Measurements from ENCODE around the gene SCIMP. TPM values are rescaled to one million over a fixed set of nuclear protein-coding genes. Genes with fewer than 3 reads are reported as not detected.

The SCIMP gene
- total and polyA plus RNA-seq, 2 of the 4 experiments (the other 2 are of a cell fraction) = not detected

GRCh38 chr17:5272322-5272721 lies 37.7 kb upstream of the SCIMP start:
- dilution Hi-C loops (cut with HindIII; ENCODE audit: low sequenced_read_pairs, unreplicated experiment) (no loop called here), in situ Hi-C loops (cut with MboI; ENCODE audit: low sequenced_read_pairs) (no loop called here), intact Hi-C loops (cut with micrococcal nuclease) (loop anchor here (10.0 kb wide), 1 partner anchor 68 kb away; no protein-coding TSS in a partner anchor)
- DNase-seq = no peak
- Histone ChIP-seq H3K4me2 (ENCODE audit: low read depth, low read length) (no peak overlapping the region), H2AK9ac (replicated peaks; ENCODE audit: low read depth, low read length, poor library complexity) (no peak overlapping the region), H2BK120ac (ENCODE audit: low read depth, low read length) (no peak overlapping the region), H3K56ac (ENCODE audit: extremely low read depth, insufficient read depth, low read length) (no peak overlapping the region), H3K27me3 (ENCODE audit: control insufficient read depth, insufficient read depth, low read length) (no peaks in the 10 kb centered on the region; the same call in 1 of the 2 replicates), H4K91ac (ENCODE audit: insufficient read depth, low read depth, low read length) (no peak overlapping the region), H3K9ac (ENCODE audit: low read depth, low read length) (no peak overlapping the region), H4K8ac (ENCODE audit: low read depth in 2 of 2, low read length in 2 of 2) (no peak overlapping the region), H3K18ac (ENCODE audit: low read depth, low read length) (no peak overlapping the region), H4K5ac (ENCODE audit: low read depth, low read length) (no peak overlapping the region), H3K4ac (ENCODE audit: low read depth, low read length) (no peak overlapping the region), H3K9me3 (ENCODE audit: control insufficient read depth, insufficient read depth, low read length) (no peaks in the 10 kb centered on the region; the same call in 1 of the 2 replicates), H3K4me3 (ENCODE audit: insufficient read depth, low read depth, low read length) (no peak overlapping the region), H3K36me3 (ENCODE audit: control insufficient read depth, insufficient read depth, low read length) (no peaks in the 10 kb centered on the region), H3K4me1 (ENCODE audit: control insufficient read depth, insufficient read depth, low read length) (no peaks in the 10 kb centered on the region), H3K14ac (replicated peaks; ENCODE audit: low read depth, low read length) (no peak overlapping the region), H4K20me1 (ENCODE audit: insufficient read depth, low read length) (no peaks in the 10 kb centered on the region), H3K23ac (ENCODE audit: low read depth, low read length) (no peak overlapping the region), H3K79me1 (ENCODE audit: low read depth in 1 of 2, low read length in 2 of 2) (no peaks in the 10 kb centered on the region), H2BK5ac (ENCODE audit: low read depth, low read length, poor library complexity, severe bottlenecking) (no peak overlapping the region), H2BK15ac (ENCODE audit: low read depth, low read length) (no peak overlapping the region), H3K27ac (ENCODE audit: insufficient read depth, low read length) (no peak overlapping the region), H3K9me1 (ENCODE audit: insufficient read depth, low read length) (no peaks in the 10 kb centered on the region), H2AK5ac (ENCODE audit: low read depth, low read length) (no peak overlapping the region), H2BK20ac (ENCODE audit: low read depth, low read length) (no peak overlapping the region), H2AFZ (replicated peaks; ENCODE audit: low read length, poor library complexity) (no peak overlapping the region)
- ChIA-PET CTCF (no interaction called here), POLR2A (ENCODE audit: unreplicated experiment) (no interaction called here)
- no CpG with 5 or more reads among the region's 6 CpGs for WGBS, 2 experiments (ENCODE audit: extremely low coverage in 2 of 2, insufficient read length in 1 of 2)
- no TSS peak for BruUV-seq (replicated peaks)
- no peak for TF ChIP-seq CEBPB (IDR thresholded peaks at IDR 0.05; ENCODE audit: low read depth, low read length)
- TF ChIP-seq RFX5 (IDR thresholded peaks at IDR 0.05; ENCODE audit: low read depth, low read length) = no peak
- TF ChIP-seq RCOR1 (IDR thresholded peaks at IDR 0.05; ENCODE audit: insufficient replicate concordance, low read length) = no peak
- no peak for TF ChIP-seq CTCF (conservative IDR thresholded peaks at IDR 0.05; ENCODE audit: low read depth, low read length)
- no peak for TF ChIP-seq NFE2L2 (IDR thresholded peaks at IDR 0.05; ENCODE audit: low read depth, low read length)
- no peak for TF ChIP-seq POLR2A (IDR thresholded peaks at IDR 0.05; ENCODE audit: low read depth, low read length)
- TF ChIP-seq CHD1 (IDR thresholded peaks at IDR 0.05; ENCODE audit: low read depth, low read length) = no peak
- no peak for TF ChIP-seq MAFK (IDR thresholded peaks at IDR 0.05; ENCODE audit: low read depth, low read length)
- no peak for TF ChIP-seq USF2 (IDR thresholded peaks at IDR 0.05; ENCODE audit: low read depth, low read length)
- TF ChIP-seq FOS (IDR thresholded peaks at IDR 0.05; ENCODE audit: low read depth, low read length) = no peak
- TF ChIP-seq SMC3 (IDR thresholded peaks at IDR 0.05; ENCODE audit: low read depth, low read length) = no peak
- TF ChIP-seq MAZ (IDR thresholded peaks at IDR 0.05; ENCODE audit: borderline replicate concordance, low read depth, low read length) = no peak
- TF ChIP-seq BHLHE40 (IDR thresholded peaks at IDR 0.05; ENCODE audit: low read depth, low read length) = no peak
- TF ChIP-seq ELK1 (IDR thresholded peaks at IDR 0.05; ENCODE audit: borderline replicate concordance, low read depth, low read length) = no peak
- no peak for TF ChIP-seq MXI1 (IDR thresholded peaks at IDR 0.05; ENCODE audit: borderline replicate concordance, low read depth, low read length)
- no peak for ATAC-seq (ENCODE audit: low read depth)

All from IMR-90 (cell line).